HG03196 (cell line): ENCODE measurements around the gene CEACAM6.
"Not testable (repeated sequence)": the region's sequence is repeated elsewhere in the genome, so short reads cannot be mapped to it uniquely, and the experiment has no call there.

Source experiments
- ATAC-seq: cut with Tn5 transposase; IDR thresholded peaks from one replicate; pipeline ENCODE4 v1.9.1; 2021; ENCODE audit not compliant: unreplicated experiment

Gene CEACAM6

GRCh38 chr19:41755328-41755913, at the start of gene CEACAM6:
CEACAM6 (plus strand) TSS chr19:41755530; CDS start chr19:41755639, 109 bp downstream.
- no peak for ATAC-seq

- no peak for ATAC-seq
Observed at GRCh38 chr19:41706741-41707501, 48.4 kb upstream of the CEACAM6 start.

- no peak for ATAC-seq
Observed at GRCh38 chr19:41707502-41707812, 47.9 kb upstream of the CEACAM6 start.

- ATAC-seq = no peak
Observed at GRCh38 chr19:41707871-41708371, 47.4 kb upstream of the CEACAM6 start.

- no peak for ATAC-seq
Observed at GRCh38 chr19:41708481-41708880, 46.8 kb upstream of the CEACAM6 start, which contains the start of gene CEACAM5. CEACAM5 (plus strand) TSS chr19:41708626; CDS start chr19:41708732, 106 bp downstream.

- ATAC-seq = not testable (repeated sequence)
Observed at GRCh38 chr19:41709516-41709915, 45.8 kb upstream of the CEACAM6 start.

GRCh38 chr19:41709951-41710645, 45.2 kb upstream of the CEACAM6 start:
- ATAC-seq = no peak

- ATAC-seq = no peak
Observed at GRCh38 chr19:41711376-41712261, 43.7 kb upstream of the CEACAM6 start.

GRCh38 chr19:41714598-41714997, 40.7 kb upstream of the CEACAM6 start:
- ATAC-seq = no peak

- ATAC-seq = no peak
Observed at GRCh38 chr19:41718761-41719160, 36.6 kb upstream of the CEACAM6 start.

GRCh38 chr19:41720103-41720502, 35.2 kb upstream of the CEACAM6 start:
- ATAC-seq = no peak

GRCh38 chr19:41726493-41726892, 28.8 kb upstream of the CEACAM6 start:
- ATAC-seq = no peak

- no peak for ATAC-seq
Observed at GRCh38 chr19:41734156-41734555, 21.2 kb upstream of the CEACAM6 start.

GRCh38 chr19:41734585-41734984, 20.7 kb upstream of the CEACAM6 start:
- ATAC-seq = no peak

- ATAC-seq = no peak
Observed at GRCh38 chr19:41735071-41735600, 20.2 kb upstream of the CEACAM6 start.

GRCh38 chr19:41739361-41739760, 16.0 kb upstream of the CEACAM6 start:
- no peak for ATAC-seq

GRCh38 chr19:41740415-41741243, 14.7 kb upstream of the CEACAM6 start:
- ATAC-seq = no peak

GRCh38 chr19:41741244-41741554, 14.1 kb upstream of the CEACAM6 start:
- no peak for ATAC-seq

GRCh38 chr19:41744850-41745249, 10.5 kb upstream of the CEACAM6 start:
- ATAC-seq = no peak

- ATAC-seq = no peak
Observed at GRCh38 chr19:41745756-41746155, 9.6 kb upstream of the CEACAM6 start.
